ENCODE data around the gene SYTL3.

GRCh38 chr6:158674342-158675131, 24.7 kb downstream of the SYTL3 start:
- TF ChIP-seq POLR2A (IDR thresholded peaks at IDR 0.05; ENCODE audit: low read length) (no peak), GATA1 (IDR thresholded peaks at IDR 0.05; ENCODE audit: low read depth, low read length) (no peak)
